RPMI8226 (cell line): ENCODE results near the gene SUSD1.

ENCODE experiments used
- DNase-seq: peaks from one replicate; pipeline ENCODE4 v3.0.0-alpha.2; 2015

Gene SUSD1

DNA sequence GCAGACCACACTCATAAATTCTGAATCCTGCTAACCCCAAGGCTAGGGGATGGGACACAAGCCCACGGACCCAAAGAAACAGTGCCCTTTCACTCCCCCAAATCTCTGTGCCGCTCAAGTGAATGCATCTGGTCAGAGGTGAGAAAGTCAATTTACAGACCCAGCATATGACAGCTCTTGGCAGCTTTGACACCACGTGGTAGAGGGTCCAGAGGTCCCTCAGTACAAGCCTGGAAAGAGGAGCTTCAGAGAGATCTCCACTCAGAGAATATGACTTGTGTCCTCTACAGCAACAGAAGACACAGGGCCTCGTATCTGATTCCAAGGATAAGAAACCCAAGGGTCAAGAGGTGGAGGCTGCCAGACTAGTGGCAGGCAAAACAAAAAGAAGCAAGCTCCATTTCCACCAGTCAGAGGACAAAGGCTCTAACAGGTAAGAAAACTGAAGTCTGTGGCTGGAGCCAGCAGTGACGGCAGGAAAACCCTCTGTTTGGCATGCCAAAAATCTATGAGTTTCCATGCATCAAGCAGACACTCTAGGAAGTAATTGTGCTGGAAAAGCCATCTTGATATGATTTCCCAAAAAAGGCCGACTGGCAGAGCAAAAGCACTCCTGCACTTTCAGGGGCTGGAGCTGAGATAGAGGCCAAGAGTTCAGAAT is 139.8 kb downstream of the SUSD1 start:
- DNase-seq: no peak

DNA sequence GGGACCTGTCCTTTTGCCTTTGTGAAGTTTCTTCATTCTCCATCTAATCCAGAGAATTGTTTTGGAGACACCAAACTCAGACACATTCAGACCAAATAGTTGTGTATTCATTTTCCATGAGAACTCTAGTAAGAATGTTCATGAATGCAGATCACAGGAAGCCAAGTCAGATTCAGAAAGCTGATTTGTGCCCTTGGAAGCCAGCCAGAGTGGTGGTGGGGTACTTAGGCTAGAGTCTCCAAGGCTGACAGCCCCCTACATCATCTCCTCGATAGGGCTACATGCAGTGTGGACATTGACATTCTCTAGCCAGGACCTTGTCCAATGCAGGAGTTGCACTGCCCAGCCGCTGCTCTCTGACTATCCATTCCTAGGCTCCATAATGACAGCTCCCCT is 140.9 kb downstream of the SUSD1 start:
- DNase-seq: no peak

DNA sequence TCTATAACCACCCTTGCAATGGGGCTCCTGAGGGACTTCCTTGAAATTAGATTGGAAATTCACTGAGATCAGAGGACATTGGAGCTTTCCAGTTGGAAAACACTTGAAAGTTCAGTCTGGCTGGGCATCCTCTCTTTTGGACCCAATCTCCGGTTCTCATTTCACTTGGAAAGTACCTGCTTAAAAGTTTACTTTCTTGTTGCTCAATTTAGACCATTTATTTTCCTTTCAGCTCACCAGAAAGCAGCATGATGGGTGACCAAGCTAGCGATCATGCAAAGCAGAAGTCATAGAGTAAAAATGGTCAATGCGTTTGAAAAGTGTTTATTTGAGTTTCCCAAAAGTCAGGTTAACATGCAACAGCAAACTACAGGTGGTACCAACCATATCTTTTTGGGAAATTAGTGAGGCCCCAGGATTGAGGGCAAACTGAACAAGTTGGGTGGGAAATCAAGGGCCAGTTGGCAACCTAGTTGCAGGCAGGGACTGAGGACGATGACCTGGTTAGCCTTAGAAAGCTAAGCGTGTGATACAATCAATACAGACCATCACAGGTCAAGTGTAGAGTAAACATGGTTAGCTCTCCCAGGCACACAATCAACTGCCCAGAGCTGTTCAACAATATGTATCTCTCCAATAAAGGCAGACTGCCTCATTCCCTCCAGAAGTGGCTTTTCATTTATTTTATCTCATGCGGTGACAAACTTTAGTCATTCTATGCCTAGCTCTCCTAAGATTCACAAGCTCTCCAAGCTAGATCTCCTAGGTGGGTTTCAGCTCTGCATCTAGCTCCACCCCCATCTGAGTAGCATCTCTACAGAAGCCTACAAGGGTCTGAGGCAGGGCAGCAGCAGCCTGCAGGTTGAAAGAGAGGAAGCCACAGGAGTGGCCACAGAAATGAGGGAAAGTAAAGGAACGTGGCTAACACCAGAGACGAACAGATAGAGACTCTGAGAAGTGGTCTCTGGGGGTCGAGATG is 141.6 kb downstream of the SUSD1 start:
- no peak for DNase-seq

DNA sequence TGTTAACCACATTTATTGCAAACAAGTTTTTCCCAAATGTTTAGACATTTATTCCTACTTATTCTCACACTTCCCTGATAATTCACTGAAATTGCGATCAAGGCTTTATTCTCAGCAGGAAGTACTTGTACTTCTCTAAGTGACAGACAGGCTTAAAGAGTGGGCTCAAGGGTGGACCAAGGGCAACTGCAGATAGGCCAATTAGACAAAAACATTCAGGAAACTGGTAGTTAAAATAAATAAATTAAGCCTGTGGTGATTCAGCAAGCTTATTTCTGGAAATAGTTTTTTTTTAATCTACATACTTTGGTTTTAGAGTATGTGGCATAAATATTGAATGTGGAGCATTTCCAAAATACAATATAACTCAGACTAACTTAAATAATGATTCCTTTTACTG is 142.4 kb downstream of the SUSD1 start:
- no peak for DNase-seq

DNA sequence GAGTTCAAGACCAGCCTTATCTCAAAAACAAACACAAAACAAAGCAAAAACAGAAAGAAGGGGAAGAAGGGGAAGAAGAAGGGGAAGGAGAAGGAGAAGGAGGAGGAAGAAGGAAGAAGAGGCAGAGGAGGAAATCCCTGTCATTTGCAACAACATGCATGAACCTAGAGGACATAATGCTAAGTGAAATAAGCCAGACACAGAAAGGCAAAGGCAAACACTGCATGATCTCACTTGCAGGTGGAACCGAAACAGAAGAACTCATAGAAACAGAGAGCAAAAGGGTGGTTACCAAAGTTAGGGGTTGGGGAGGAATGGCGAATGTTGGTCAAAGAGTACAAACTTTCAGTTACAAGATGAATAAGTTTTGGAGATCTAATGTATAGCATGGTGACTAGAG is 143.1 kb downstream of the SUSD1 start:
- DNase-seq: peak; percentile 22

DNA sequence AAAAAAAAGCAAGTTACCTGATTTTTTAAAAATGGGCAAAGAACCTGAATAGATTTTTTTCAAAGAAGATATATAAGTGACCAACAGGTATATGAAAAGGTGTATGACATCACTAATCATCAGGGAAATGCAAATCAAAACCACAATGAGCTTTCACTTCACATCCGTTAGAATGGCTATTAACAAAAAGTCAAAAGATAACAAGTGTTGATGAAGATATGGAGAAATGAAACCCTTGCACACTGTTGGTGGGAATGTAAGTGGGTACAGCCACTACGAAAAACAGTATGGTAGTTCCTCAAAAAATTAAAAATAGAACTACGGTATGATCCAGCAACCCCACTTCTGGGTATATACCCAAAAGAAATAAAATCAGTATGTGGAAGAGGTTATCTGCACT is 143.7 kb downstream of the SUSD1 start:
- no peak for DNase-seq

DNA sequence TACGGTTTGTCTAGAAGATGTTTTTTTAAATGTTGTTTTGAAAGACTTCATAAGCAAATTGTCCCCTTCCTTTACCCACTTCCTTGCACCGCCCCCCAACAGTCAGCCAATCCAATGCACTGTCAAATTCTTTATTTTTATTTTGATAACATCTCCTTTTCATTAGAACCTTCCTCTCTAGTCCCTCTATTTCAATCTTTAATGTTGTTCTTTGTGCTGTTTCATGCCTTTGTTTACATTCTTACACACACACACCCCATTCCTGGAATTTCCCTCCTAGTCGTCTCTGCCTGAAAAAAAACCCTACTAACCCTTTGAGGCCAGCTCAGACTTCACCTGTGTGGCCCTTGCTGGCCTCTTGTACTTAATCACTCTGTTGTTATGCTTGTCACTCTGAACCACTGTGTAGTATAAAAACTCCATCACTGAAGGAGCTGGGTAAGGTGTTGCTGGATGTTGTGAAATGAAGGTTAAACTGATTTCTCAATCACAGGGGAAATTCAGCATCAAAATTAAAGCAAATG is 145.1 kb downstream of the SUSD1 start:
- no peak for DNase-seq

DNA sequence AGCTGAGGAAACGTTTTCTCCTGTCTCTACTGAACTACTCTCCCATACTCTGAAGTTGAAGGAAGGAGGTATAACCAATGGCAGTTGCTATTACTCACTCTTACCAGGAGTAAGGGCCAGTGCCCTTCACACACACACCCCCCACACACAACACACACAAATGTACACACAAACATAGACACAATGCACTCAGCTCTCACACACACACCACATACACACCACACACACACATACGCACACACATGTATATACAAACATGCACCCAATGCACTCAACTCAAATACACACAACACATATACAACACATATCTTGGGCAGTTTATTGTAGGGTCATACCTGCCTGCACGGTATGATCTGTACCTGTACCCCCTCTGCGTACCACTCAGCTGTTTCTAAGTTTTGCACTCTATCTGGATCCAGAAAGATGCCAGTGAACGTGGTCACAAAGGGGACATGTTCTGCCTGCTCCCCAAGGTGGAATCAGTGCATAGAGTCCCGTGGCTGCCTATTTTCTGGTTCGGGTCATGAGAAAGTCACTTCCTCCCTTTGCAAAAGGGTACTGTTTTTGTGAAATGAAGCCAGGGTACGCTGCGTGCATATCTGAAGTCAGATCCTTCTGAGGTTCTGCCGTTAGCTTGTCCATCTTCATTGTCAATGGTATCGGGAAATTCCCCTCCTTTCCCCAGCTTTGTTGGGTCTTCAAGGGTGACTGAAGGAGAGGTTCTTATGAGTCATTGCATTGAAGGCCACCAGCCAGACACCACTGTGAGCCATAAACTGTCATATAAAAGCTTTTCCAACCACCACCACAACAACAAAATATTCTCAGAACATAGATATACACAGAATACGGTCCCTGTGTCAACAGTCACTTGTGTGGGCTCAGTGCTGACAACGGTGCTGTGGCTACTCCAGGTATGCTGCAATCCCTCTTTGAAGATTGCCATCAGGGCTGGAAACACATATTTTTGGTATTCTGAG is 146.6 kb downstream of the SUSD1 start:
- no peak for DNase-seq

DNA sequence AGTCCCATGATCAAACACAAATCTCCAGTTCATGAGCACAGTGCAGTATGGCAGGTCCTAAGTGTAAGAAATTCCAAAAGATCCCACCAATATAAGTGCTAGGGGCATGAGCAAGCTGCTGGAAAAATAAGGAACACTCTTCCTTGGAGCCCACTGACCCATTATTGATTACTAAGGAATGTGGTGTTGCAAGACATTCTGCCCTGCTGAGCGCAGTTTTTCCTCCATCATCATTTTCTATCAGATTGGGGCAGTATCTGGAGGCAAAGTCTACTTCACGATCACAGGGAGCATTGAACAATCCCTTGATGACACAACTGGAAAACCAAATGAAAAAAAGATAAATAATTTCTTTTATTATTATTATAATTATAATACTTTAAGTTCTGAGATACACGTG is 149.2 kb downstream of the SUSD1 start:
- no peak for DNase-seq

DNA sequence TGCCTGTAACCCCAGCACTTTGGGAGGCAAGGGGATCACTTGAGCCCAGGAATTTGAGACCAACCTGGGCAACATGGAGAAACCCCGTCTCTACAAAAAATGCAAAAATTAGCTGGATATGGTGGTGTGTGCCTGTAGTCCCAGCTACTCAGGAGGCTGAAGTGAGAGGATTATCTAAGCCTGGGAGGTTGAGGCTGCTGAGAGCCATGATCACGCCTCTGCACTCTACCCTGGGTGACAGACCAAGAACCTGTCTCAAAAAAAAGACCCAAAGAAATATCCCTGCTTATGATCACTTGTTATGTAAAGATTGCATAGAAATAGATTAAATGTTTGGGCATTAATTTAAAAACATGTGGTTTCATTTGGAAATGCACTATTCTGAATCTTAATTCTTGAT is 153.4 kb downstream of the SUSD1 start:
- no peak for DNase-seq

DNA sequence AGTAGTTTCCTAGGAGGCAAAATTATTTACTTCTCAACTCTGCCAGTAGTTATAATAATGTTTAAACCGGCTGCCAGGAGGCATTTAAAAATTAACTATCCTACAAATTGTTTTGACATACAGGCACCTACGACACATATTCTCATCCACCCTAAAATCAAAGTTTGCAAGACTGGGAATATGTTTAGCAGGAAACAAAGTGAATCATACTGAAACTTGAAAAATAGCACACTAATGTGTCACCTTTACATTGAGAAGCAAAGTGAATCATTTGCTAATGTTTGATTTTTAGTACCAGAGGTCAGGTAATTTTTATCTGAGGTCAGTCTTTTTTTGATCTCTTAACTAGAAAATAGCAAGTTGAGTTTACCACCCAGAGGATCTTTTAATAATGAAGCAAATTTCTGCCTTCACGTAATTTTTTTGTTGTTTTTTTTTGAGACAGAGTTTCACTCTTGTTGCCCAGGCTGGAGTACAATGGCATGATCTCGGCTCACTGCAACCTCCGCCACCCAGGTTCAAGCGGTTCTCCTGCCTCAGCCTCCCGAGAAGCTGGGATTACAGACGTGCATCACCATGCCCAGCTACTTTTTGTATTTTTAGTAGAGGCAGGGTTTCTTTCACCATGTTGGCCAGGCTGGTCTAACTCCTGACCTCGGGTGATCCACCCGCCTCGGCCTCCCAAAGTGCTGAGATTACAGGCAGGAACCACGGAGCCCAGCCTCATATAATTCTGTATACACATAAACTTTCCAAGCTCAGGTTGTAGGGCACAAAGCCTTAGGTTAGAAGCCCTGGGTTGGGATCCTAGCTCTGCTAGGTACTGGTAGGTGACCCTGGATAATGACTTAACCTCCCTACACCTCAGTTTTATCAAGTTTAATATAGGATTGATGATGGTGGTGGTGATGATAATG is 154.2 kb downstream of the SUSD1 start:
- no peak for DNase-seq

DNA sequence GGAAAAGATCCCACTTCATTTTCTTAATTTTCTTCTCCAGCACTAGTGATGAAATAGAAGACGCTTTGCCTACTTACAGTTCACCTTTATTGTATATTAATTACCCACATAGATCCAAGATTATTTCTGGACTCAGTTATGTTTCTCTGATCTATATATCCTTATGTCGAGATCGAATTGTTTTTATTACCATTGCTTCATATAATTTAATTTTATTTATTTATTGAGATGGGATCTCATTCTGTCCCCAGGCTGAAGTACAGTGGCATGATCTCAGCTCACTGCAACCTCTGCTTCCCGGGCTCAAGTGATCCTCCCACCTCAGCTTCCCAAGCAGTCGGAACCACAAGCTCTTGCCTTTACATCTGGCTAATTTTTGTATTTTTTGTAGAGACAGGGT is 157.2 kb downstream of the SUSD1 start:
- no peak for DNase-seq

DNA sequence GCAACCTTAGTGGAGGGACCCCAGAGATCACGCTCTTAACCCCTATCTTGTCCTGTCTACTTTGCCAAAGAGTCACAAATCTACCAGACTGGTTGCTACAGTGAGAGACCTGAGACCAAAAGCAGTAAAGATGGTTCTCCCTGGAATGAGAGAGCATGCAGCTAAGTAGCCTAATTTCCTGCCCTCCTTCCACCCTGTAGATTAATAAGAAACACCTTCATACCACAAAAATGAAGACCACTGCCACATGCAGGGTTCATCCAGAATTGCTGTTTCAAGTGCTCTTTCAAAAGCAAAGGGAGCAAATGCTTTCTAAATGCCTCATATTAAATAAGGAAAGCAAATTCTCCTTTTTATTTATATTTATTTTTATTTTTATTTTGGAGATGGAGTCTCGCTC is 159.4 kb downstream of the SUSD1 start:
- no peak for DNase-seq

DNA sequence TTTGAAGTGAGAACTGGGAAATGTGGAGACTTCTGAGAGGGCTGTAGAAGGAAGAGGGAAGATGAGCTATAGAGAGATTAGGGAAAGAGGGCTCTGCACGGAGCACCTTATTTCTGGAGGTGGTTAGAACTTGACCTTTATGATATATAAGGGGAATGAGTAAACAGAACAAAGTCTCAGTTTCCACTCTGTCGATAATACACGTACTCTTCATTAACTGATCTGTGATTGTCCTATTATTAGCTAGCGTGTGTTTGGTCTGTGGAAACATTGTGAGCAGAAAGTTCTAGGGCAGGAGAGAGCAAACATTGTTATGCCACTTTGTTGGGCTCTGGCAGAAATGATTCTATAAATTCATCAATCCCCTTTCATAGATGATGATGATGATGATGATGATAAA is 159.9 kb downstream of the SUSD1 start:
- DNase-seq: no peak

DNA sequence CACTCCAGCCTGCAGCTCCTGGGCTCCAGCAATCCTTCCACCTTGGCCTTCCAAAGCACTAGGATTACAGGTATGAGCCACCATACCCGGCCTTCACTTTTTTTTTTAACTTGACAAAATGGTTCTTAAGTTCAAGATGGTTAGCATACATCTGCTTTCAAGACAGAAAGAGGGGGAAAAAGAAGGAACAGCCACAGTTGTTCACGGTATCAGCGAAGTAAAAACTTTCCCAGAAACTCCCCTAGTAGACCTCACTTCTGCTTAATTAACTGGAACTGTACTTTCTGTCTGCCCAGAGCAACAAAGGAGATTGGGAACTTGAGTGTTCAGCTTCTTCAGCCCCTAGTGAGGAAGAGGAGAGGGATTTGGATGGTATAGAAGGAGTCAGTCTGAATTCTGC is 161.8 kb downstream of the SUSD1 start:
- no peak for DNase-seq

DNA sequence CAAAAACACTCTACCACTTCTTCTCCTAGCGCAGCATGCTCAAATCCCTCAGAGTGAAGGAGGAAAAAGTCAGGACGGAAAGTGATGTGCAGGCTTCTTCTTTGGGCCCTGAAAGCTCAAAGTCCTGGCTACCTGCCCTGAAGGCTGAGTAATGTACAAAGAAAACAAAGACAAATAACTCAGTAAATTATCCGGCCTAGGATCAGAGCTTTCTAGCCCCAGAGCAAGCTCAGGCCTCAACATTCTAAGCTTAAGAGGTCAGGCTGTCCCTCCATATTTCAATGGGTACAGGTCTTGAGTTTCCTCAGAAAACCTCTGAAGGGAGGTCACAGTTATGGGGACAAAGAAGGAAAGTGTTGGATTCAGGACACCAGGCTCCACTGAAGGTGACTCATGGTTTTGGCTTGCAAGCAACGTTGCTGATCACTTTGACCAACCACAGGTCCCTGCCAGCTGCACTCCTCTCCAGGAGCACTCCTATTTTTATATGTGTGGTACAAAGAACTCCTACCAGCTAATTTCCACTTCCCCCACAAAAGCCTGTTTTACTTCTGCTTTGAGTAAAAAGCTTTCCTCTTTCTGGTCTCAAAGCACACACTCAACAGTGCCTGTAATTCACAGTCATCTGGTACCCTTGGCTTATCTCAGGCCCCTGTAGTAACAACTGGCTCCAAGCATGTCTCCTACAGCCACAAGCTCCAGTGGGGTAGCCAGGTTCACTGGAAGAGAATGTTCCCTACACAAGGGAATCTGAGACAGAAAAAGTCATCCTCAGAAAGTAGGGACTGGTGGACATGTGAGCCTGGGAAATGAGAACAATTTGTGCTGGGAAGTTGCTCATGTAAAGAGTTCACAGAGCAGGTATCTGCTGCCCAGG is 162.8 kb downstream of the SUSD1 start:
- DNase-seq: peak; percentile 80

DNA sequence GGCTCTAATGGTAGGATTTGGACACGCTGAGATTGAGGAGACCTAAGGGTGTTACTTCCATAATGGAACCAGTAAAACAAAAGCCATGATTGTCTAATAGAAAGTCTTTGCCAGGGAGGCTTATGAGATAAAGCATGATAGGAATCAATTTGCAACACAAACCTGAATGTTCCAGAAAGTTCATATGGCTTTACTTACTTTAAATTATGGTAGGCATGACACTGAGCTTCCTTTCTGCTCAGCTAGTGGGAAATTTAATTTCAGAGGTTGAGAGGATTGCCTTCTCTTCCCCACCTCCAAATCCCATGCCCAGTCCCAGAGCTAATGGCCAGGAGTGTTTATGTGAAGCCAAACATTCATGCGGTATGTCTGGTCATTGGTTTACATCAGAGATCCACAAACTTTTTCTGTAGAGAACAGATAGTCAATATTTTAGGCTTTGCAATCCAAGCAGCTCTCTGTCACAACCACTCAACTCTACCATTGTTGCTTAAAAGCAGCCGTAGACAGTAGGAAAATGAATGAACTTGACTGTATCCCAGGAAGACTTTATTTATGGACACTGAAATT is 164.0 kb downstream of the SUSD1 start:
- DNase-seq: no peak

DNA sequence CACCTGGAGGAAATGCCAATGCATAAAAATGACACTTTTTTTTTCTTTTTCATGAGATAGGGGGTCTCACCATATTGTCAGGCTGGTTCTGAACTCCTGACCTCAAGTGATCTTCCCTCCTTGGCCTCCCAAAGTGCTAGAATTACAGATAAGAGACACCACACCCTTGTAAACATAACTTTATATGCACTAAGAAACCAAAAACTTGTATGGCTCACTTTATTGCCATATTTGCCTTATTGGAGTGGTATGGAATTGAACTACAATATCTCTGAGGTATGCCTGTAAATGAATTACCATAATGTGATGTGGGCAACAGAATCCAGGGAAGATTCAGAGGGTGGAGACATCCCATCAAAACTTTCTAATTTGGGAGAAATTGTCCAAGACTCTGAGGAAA is 164.6 kb downstream of the SUSD1 start:
- no peak for DNase-seq

DNA sequence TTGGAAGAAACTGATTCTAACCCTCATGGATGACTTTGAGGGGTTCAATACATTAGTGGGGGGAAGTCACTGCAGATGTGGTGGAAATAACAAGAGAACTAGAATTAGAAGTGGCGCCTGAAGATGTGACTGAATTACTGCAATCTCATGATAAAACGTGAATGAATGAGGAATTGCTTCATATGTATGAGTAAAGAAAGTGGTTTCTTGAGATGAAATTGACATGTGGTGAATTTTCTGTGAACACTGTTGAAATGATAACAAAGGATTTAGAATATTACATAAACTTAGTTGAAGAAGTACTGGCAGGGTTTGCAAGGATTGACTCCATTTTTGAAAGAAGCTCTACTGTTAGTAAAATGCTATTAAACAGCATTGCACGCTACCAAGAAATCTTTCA is 165.4 kb downstream of the SUSD1 start:
- no peak for DNase-seq

DNA sequence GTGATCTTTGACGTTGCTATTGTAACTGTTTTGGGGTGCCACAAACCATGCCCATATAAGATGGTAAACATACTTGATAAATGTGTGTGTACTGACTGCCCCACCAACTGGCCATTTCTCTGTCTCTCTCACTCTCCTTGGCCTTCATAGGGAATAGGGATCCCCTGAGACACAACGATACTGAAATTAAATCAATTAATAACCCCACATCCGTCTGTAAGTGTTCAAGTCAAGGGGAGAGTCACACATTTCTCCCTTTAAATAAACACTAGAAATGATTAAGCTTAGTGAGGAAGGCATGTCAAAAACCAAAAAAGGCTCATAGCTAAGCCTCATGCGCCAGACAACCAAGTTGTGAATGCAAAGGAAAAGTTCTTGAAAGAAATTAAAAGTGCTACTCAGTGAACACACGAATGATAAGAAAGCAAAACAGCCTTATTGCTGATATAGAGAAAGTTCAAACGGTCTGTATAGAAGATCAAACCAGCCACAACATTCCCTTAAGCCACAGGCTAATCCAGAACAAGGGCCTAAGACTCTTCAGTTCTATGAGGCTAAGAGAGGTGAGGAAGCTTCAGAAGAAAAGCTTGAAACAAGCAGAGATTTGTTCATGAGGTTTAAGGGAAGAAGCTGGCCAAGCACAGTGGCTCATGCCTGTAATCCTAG is 167.4 kb downstream of the SUSD1 start:
- no peak for DNase-seq
